GM12874 (cell line): ENCODE data around the gene USP37.

Experiments used
- CTCF ChIP-seq: IDR thresholded peaks from 2 replicates; pipeline ENCODE4 v1.5.1; 2011; ENCODE audit warnings: low read depth, mild to moderate bottlenecking, control low read depth, low read length, moderate library complexity; ENCODE audit not compliant: insufficient read depth

Gene USP37

GRCh38 chr2:218427741-218428140 lies 140.4 kb downstream of the USP37 start:
- TF ChIP-seq CTCF = no peak

GRCh38 chr2:218425531-218425930 lies 142.6 kb downstream of the USP37 start:
- no peak for TF ChIP-seq CTCF

- no peak for TF ChIP-seq CTCF
These were observed 144.6 kb downstream of the USP37 start for GRCh38 chr2:218423584-218423983.

- TF ChIP-seq CTCF = no peak
These were observed 145.6 kb downstream of the USP37 start for GRCh38 chr2:218422403-218423086.

- no peak for TF ChIP-seq CTCF
These were observed 147.1 kb downstream of the USP37 start for GRCh38 chr2:218421027-218421426.

GRCh38 chr2:218419630-218420216 lies 148.4 kb downstream of the USP37 start:
- no peak for TF ChIP-seq CTCF

- TF ChIP-seq CTCF = no peak
These were observed 149.3 kb downstream of the USP37 start, which contains the start of gene VIL1 for GRCh38 chr2:218418717-218419458. Gene VIL1 (plus strand): TSS chr2:218419123. CDS start chr2:218423779, 4,656 bp downstream.
